GM12865 (cell line): ENCODE results near the gene GPC5.

Source experiments
- DNase-seq: peaks from one replicate; pipeline ENCODE4 v3.0.0; 2010; ENCODE audit warnings: low read depth
- H3K4me3 ChIP-seq: 2 replicates; pipeline ENCODE4 v1.5.1; 2011; ENCODE audit warnings: mild to moderate bottlenecking, low read depth, low read length, control low read depth
- TF ChIP-seq, protein P1 (sequence below): IDR thresholded peaks from 2 replicates; pipeline ENCODE4 v1.5.1; 2011; ENCODE audit warnings: low read length, control low read depth, low read depth, inconsistent platforms; ENCODE audit not compliant: insufficient read depth; ENCODE audit errors: missing control alignments

Gene GPC5

GRCh38 chr13:91698308-91698707 lies 299.9 kb downstream of the GPC5 start:
- no peak overlapping the region for H3K4me3 ChIP-seq
- DNase-seq = no peak
- TF ChIP-seq, protein P1, sequence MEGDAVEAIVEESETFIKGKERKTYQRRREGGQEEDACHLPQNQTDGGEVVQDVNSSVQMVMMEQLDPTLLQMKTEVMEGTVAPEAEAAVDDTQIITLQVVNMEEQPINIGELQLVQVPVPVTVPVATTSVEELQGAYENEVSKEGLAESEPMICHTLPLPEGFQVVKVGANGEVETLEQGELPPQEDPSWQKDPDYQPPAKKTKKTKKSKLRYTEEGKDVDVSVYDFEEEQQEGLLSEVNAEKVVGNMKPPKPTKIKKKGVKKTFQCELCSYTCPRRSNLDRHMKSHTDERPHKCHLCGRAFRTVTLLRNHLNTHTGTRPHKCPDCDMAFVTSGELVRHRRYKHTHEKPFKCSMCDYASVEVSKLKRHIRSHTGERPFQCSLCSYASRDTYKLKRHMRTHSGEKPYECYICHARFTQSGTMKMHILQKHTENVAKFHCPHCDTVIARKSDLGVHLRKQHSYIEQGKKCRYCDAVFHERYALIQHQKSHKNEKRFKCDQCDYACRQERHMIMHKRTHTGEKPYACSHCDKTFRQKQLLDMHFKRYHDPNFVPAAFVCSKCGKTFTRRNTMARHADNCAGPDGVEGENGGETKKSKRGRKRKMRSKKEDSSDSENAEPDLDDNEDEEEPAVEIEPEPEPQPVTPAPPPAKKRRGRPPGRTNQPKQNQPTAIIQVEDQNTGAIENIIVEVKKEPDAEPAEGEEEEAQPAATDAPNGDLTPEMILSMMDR = no peak

DNA sequence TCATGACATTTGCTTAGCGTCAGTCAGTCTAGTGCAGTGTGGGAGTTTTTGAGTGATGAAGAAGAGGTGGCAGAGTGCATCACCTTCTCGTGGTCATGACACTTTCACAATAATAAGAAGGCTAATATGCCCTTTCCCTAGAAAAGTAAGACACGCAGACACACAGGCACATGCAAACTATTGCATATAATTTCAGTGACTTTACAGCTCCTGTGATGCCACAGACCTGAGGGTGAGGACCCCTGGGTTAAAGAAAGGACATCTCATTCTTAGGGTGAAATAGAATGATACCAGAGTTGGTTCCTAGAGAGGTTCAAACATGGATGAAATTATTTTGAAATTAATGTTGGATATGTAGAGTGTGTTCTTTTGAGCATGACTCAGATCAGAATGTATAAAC lies 300.3 kb downstream of the GPC5 start:
- H3K4me3 ChIP-seq = no peak overlapping the region
- TF ChIP-seq, protein P1 = no peak
- DNase-seq = no peak

DNA sequence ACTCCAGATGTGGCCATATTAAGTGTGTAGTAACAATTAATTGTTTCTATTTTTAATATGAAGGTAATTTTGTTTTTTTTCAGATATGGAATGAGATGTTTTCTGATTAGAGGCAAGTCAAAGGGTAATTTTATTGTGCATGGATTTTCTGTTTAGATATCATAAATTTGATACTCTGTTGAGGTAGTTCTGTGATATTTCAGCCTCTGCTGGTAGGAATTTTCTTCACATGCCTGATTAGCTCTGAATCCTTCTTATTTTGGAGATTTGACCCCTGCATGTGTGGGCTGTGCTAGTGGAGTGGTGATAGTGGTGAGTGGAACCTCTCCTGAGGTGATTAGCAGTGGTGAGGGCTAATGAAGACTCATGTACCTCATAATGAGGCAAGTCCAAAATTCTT lies 301.4 kb downstream of the GPC5 start:
- no peak overlapping the region for H3K4me3 ChIP-seq
- DNase-seq = no peak
- TF ChIP-seq, protein P1 = no peak

DNA sequence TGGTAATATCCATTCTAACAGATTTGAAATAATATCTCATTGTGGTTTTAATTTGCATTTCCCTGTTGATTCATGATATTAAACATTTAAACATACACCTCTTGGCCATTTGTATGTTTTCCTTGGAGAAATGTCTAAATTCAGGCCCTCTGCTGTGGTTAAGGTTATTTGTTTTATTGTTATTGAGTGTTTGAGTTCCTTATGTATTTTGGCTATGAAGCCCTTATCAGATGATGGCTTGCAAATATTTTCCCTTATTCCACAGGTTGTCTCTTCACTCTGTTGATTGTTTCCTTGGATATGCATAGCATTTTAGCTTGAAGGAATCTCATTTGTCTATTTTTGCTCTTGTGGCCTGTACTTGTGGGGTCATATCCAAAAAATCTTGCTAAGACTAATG lies 303.6 kb downstream of the GPC5 start:
- DNase-seq = no peak
- H3K4me3 ChIP-seq = no peak overlapping the region
- TF ChIP-seq, protein P1 = no peak

DNA sequence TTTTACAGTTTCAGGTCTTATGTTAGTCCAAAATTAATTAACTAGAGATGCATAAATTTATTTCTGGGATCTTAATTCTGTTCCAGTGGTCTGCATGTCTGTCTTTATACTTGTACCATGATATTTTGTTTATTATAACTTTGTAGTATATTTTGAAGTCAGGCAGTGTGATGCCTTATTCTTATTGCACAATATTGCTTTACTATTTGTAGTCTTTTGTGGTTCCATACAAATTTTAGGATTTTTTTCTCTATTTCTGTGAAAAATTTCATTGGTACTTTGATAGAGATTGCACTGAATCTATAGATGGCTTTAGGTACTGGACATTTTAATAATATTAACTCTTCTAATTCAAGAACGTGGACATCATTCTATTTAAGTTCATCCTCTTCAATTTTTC lies 304.0 kb downstream of the GPC5 start:
- TF ChIP-seq, protein P1 = no peak
- no peak for DNase-seq
- H3K4me3 ChIP-seq = no peak overlapping the region

DNA sequence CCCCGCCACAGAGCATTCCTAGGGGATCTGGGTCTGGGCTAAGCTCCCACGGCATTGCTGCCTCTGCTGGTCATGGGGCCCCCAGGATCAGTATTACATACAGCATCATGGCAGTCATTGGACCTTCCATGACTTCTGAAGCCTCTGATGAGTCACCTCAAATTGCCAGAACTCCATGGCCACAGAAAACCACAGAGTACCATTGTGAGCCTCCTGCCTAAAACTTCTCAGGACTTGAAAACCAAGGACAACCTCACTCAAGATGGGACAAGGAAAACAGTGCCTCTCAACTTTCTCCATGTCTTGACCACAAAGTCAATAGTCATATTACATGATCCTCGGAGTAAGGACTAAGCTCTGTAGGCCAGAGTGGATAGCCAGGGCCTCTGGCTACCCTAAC lies 306.0 kb downstream of the GPC5 start:
- TF ChIP-seq, protein P1 = no peak
- no peak for DNase-seq
- no peak overlapping the region for H3K4me3 ChIP-seq

DNA sequence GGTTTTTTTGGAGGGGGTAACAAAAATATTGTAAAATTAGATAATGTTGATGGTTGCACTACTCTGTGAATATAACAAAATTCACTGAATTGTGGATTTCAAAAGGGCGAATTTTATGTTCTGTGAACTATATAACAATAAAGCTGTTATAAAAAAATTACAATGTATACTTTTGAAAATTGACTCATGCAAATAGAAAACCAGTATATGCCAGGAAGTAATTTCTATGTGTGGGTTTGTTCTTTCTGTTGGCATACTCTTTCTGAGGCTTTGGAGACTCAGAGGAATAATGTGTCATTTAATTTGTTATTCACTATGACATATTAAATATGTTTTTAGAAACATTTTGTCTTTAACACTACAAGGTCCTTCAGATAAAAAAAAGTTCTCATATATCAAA lies 310.1 kb downstream of the GPC5 start:
- no peak overlapping the region for H3K4me3 ChIP-seq
- TF ChIP-seq, protein P1 = no peak
- no peak for DNase-seq
